Esophagus squamous epithelium (tissue), 5 donors: ENCODE data around the gene CRYL1. TPM values are rescaled to one million over a fixed set of nuclear protein-coding genes. Genes with fewer than 3 reads are reported as not detected.
A peak's percentile ranks its signal among the peaks of the same experiment; 100 is the strongest.

ENCODE experiments used
- DNase-seq: peaks from one replicate; lab custom pipeline; 2025; lab: John Stamatoyannopoulos, UW
- H3K27ac ChIP-seq, 4 donors: fragments of 200-600 bp; sonication (generic); one replicate each; pipeline ENCODE4 v1.5.1; 2016 to 2019; ENCODE audit warnings: mild to moderate bottlenecking in 1 of 4
- H3K27me3 ChIP-seq, 4 donors: fragments of 200-600 bp; sonication (generic); 1 replicate in 3 of 4; 2 replicates in 1 of 4; pipeline versions ENCODE4 v1.5.1 to v1.6.0; 2017 to 2021; ENCODE audit warnings: antibody characterized with exemption in 1 of 4
- H3K36me3 ChIP-seq, 3 donors: fragments of 200-600 bp; sonication (generic); one replicate each; pipeline ENCODE4 v1.5.1; 2016 to 2019
- H3K4me1 ChIP-seq, 3 donors: fragments of 200-600 bp; sonication (generic); one replicate each; pipeline ENCODE4 v1.5.1; 2017 to 2019
- H3K4me3 ChIP-seq, 4 donors: fragments of 200-600 bp; sonication (generic); 1 replicate in 3 of 4; 2 replicates in 1 of 4; pipeline ENCODE4 v1.5.1; 2016 to 2019; ENCODE audit warnings: mild to moderate bottlenecking in 2 of 4, moderate library complexity in 1 of 4
- H3K9me3 ChIP-seq, 3 donors: fragments of 200-600 bp; sonication (generic); one replicate each; pipeline ENCODE4 v1.5.1; 2016 to 2019
- CTCF ChIP-seq, 6 experiments: fragments of 450-650 bp in 4 of 6; fragments of 200-600 bp in 2 of 6; sonication (generic) in 2 of 6; IDR thresholded peaks; one replicate each; pipeline ENCODE4 v1.5.1; 2016 to 2019; ENCODE audit warnings: antibody characterized with exemption in 6 of 6, mild to moderate bottlenecking in 4 of 6, moderate library complexity in 4 of 6
- POLR2A ChIP-seq, 4 donors: fragments of 450-650 bp; IDR thresholded peaks; one replicate each; pipeline ENCODE4 v1.6.1; 2017; ENCODE audit warnings: antibody characterized with exemption in 4 of 4, mild to moderate bottlenecking in 4 of 4, moderate library complexity in 3 of 4
- WGBS, 2 donors: methylation state at CpG; one replicate each; pipeline ENCODE4 v1.1.5; 2018; 5-methylcytosine and 5-hydroxymethylcytosine counted together
- intact Hi-C: fragments of 100-400 bp; cut with DNase I; formaldehyde crosslinking; loops from one replicate; pipeline ENCODE4 v1.15.0; 2022
- total RNA-seq, 4 donors: library from RNA; depleted of rRNA; stranded (reverse); fragments of >200 nt; gene quantifications; one replicate each; pipeline ENCODE4 v1.1.0, GENCODE V29; 2016
- donor health status: DM: yes; HTN: yes; CAD: no.

Gene CRYL1
- total RNA-seq, 4 donors from 2014 or later = 12.5 to 41.2 (median 24.4) TPM

- WGBS, 2 donors = 34 to 52% methylated on average over 2 to 3 of the region's 3 CpGs
- H3K27ac ChIP-seq = peak overlapping the region in 3 of 4 donors; percentile 38 to 39 (median 38)
- no peak for DNase-seq
- H3K27me3 ChIP-seq = no peaks in the 10 kb centered on the region
- TF ChIP-seq CTCF (IDR thresholded peaks at IDR 0.05) = no peak
- no peak for TF ChIP-seq POLR2A (IDR thresholded peaks at IDR 0.05)
- H3K4me1 ChIP-seq = peaks cover 0 to 26% (median 15%) of the 10 kb centered on the region in 3 donors
- no peaks in the 10 kb centered on the region for H3K9me3 ChIP-seq
- intact Hi-C loops = no loop called here
- H3K4me3 ChIP-seq = no peak overlapping the region
- H3K36me3 ChIP-seq = no peaks in the 10 kb centered on the region
Measured at GRCh38 chr13:20360041-20360491, 165.6 kb downstream of the CRYL1 start.

- H3K9me3 ChIP-seq = no peaks in the 10 kb centered on the region
- no peaks in the 10 kb centered on the region for H3K36me3 ChIP-seq
- WGBS, 2 donors = 36 to 61% methylated on average over 2 to 4 of the region's 5 CpGs
- peak overlapping the region; percentile 14 to 39 (median 38) for H3K27ac ChIP-seq
- H3K27me3 ChIP-seq = no peaks in the 10 kb centered on the region
- peaks cover 0 to 27% (median 15%) of the 10 kb centered on the region in 3 donors for H3K4me1 ChIP-seq
- H3K4me3 ChIP-seq = no peak overlapping the region
- no peak for DNase-seq
- TF ChIP-seq POLR2A (IDR thresholded peaks at IDR 0.05) (no peak), CTCF (IDR thresholded peaks at IDR 0.05) (no peak)
- intact Hi-C loops = no loop called here
Measured at GRCh38 chr13:20359335-20359734, 166.3 kb downstream of the CRYL1 start.

DNA sequence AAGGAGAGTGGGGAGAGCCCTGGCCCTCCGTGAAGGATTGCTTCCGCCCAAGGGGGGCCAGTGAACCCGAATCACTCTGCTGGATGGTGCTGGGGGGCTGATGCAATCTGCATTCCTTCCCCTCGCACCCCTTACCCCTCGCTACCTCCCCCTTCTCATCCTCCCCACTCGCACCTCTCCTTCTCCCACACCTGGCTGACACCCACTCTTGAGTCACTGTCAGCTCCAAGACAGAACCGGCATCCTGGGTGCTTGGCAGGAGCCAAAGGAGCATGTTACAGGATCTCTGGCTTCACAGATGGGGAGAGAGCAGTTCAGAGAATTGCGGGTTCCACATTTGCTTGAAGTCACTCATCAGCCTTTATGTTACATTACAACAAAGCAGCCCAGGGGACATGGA is 167.6 kb downstream of the CRYL1 start:
- Histone ChIP-seq H3K27me3 (no peaks in the 10 kb centered on the region), H3K9me3 (no peaks in the 10 kb centered on the region), H3K4me1 (peaks cover 0 to 31% (median 15%) of the 10 kb centered on the region in 3 donors), H3K27ac (no peak overlapping the region), H3K4me3 (no peak overlapping the region), H3K36me3 (no peaks in the 10 kb centered on the region)
- intact Hi-C loops = no loop called here
- DNase-seq = no peak
- TF ChIP-seq POLR2A (IDR thresholded peaks at IDR 0.05) = no peak
- no peak for TF ChIP-seq CTCF (IDR thresholded peaks at IDR 0.05)
- WGBS, 2 donors = 62 to 73% methylated on average over 7 to 8 of the region's 8 CpGs

DNA sequence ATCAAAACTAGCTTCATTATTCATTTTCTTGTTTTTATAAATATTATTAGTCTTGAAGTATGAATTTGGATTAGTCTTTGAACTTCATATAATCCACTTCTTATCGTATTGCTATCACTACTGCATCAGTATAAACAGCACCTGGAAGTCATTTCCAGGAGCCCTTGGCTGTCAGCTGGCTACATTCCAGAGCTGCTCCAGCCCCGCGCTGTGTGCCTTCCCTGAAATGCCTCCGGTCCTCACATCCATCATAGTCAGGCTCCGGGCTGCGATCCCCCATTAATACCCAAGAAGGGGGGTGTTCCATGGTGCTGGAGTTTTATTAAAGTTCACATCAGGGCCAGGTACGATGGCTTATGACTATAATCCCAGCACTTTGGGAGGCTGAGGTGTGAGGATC is 169.2 kb downstream of the CRYL1 start:
- Histone ChIP-seq H3K4me1 (peaks cover 0 to 34% (median 17%) of the 10 kb centered on the region in 3 donors), H3K27ac (no peak overlapping the region), H3K36me3 (no peaks in the 10 kb centered on the region), H3K4me3 (no peak overlapping the region), H3K27me3 (no peaks in the 10 kb centered on the region), H3K9me3 (no peaks in the 10 kb centered on the region)
- intact Hi-C loops = no loop called here
- TF ChIP-seq POLR2A (IDR thresholded peaks at IDR 0.05) (no peak), CTCF (IDR thresholded peaks at IDR 0.05) (no peak)
- WGBS, 2 donors = 43 to 53% methylated on average over 7 of the region's 7 CpGs
- DNase-seq = no peak

- no peaks in the 10 kb centered on the region for H3K27me3 ChIP-seq
- intact Hi-C loops = no loop called here
- H3K27ac ChIP-seq = no peak overlapping the region
- H3K36me3 ChIP-seq = no peaks in the 10 kb centered on the region
- TF ChIP-seq POLR2A (IDR thresholded peaks at IDR 0.05) (no peak), CTCF (IDR thresholded peaks at IDR 0.05) (no peak)
- H3K4me3 ChIP-seq = no peak overlapping the region
- WGBS, 2 donors = 79 to 83% methylated on average over 3 of the region's 3 CpGs
- no peak for DNase-seq
- H3K9me3 ChIP-seq = no peaks in the 10 kb centered on the region
- H3K4me1 ChIP-seq = peaks cover 0 to 38% (median 18%) of the 10 kb centered on the region in 3 donors
Measured at GRCh38 chr13:20354722-20355121, 170.9 kb downstream of the CRYL1 start.
